Epithelial cell of proximal tubule (primary cell): ENCODE data around the gene PRDM16. TPM values are rescaled to one million over a fixed set of nuclear protein-coding genes. Genes with fewer than 3 reads are reported as not detected.

ENCODE experiments used
- DNase-seq: peaks from one replicate; pipeline ENCODE4 v3.0.0-alpha.2; 2011; ENCODE audit warnings: low read depth
- H3K4me3 ChIP-seq: 2 replicates; pipeline ENCODE4 v1.5.1; 2011; ENCODE audit warnings: low read depth, mild to moderate bottlenecking, low read length
- CTCF ChIP-seq: conservative IDR thresholded peaks from 2 replicates; pipeline ENCODE4 v1.5.1; 2012; ENCODE audit warnings: low read depth, mild to moderate bottlenecking, low read length
- total RNA-seq: library from RNA; depleted of rRNA; stranded (reverse); fragments of >200 nt; gene quantifications from 2 replicates; pipeline ENCODE4 v1.2.3, GENCODE V29; 2015

PRDM16 gene
- total RNA-seq, 1 donor from 2014 or later = 0.06 TPM

GRCh38 chr1:3251099-3251806, 182.2 kb downstream of the PRDM16 start:
- no peak for TF ChIP-seq CTCF
- no peak overlapping the region for H3K4me3 ChIP-seq
- no peak for DNase-seq

- TF ChIP-seq CTCF = no peak
- H3K4me3 ChIP-seq = no peak overlapping the region
Observed at GRCh38 chr1:3251807-3252428, 182.9 kb downstream of the PRDM16 start.

GRCh38 chr1:3255680-3256079, 186.7 kb downstream of the PRDM16 start:
- no peak overlapping the region for H3K4me3 ChIP-seq
- TF ChIP-seq CTCF = no peak
- DNase-seq = no peak

More at GRCh38 chr1:3251807-3252428, 182.9 kb downstream of the PRDM16 start:
- no peak for DNase-seq

DNA sequence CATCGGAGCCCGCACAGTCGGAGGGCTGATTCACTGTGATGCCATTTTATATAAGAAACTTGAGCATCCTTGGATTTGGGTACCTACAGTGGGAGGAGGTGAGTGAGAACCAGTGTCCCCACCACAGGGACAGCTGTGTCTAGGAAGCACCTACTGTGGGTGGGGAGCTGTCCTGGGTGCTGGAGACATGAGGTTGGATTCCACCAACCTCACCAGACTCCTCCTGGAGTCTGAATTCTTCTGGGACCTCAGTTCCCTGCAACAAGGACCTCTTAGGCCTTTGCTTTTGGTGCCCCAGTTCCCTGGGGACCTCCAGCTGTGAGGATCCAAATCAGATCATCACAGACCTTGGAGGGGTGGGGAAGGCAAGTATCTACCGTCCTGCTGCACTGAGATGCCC, 188.8 kb downstream of the PRDM16 start:
- no peak for TF ChIP-seq CTCF
- H3K4me3 ChIP-seq = no peak overlapping the region
- no peak for DNase-seq

GRCh38 chr1:3258386-3259003, 189.5 kb downstream of the PRDM16 start:
- H3K4me3 ChIP-seq = no peak overlapping the region
- no peak for TF ChIP-seq CTCF
- DNase-seq = no peak

DNA sequence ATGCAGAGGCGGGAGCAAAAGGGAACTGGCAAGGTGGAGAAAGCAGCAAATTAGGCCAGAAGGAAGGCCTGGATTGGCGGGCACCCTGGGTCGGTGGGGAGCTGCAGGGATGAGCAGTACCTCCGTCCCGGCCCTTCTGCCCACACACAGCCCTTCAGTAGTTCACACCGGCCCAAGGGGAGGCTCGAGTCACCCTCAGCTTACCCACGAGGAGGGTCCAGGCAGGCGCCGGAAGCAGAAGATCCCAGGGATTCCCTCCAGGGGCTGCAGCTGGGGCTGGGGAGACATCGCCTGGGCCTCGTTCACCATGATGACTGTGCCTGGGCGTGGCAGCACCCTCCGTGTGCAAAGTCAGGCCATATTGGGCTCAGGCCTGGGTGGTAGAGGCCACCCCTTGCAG, 190.0 kb downstream of the PRDM16 start:
- H3K4me3 ChIP-seq = no peak overlapping the region
- no peak for DNase-seq
- TF ChIP-seq CTCF = no peak
